RKO (cell line): Measurements from ENCODE around the gene RFWD3.
A peak's percentile ranks its signal among the peaks of the same experiment; 100 is the strongest.

Experiments used
- DNase-seq: peaks from one replicate; pipeline ENCODE4 v3.0.0-alpha.2; 2016; ENCODE audit warnings: low spot score

Gene RFWD3

GRCh38 chr16:74578433-74578832 lies 88.2 kb downstream of the RFWD3 start:
- DNase-seq: no peak

- peak; percentile 69 for DNase-seq
Observed at GRCh38 chr16:74577882-74578366, 88.8 kb downstream of the RFWD3 start.

GRCh38 chr16:74575807-74576643 lies 90.7 kb downstream of the RFWD3 start:
- no peak for DNase-seq

- no peak for DNase-seq
Observed at GRCh38 chr16:74575175-74575806, 91.4 kb downstream of the RFWD3 start.

GRCh38 chr16:74574146-74574545 lies 92.5 kb downstream of the RFWD3 start:
- DNase-seq: no peak

- DNase-seq: no peak
Observed at GRCh38 chr16:74573622-74574021, 93.1 kb downstream of the RFWD3 start.
